ENCODE measurements around the gene PPP1R2B. TPM values are rescaled to one million over a fixed set of nuclear protein-coding genes. Genes with fewer than 3 reads are reported as not detected.

The PPP1R2B gene
- total RNA-seq, 1 donor from 2014 or later = not detected

DNA sequence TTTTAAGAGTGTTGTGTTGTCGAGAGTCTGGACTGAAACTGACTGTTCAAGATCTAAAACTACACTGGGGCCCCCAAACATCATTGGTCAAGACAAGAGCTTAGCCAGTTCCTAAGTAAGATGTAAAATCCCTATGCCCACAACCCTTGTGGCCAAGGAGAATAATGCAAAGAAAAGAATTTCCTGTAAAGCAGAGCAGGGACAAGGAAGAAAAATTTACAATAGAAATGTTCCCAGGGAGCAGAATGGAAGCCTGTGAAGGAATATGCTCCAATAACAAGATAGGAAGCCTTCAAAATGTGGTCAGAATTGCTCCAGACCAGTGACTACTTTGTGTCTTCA lies 20.4 kb downstream of the PPP1R2B start:
- H3K4me3 Mint-ChIP-seq = no peak overlapping the region
- no peaks in the 10 kb centered on the region for H3K4me1 Mint-ChIP-seq
- no peak for DNase-seq (ENCODE audit: low read depth, low spot score)
- no peak overlapping the region for H3K27ac Mint-ChIP-seq (ENCODE audit: unreplicated experiment)
- no peaks in the 10 kb centered on the region for H3K36me3 Mint-ChIP-seq (ENCODE audit: low read depth)
- no peaks in the 10 kb centered on the region for H3K27me3 Mint-ChIP-seq (ENCODE audit: low read depth)
- peaks cover 2% of the 10 kb centered on the region for H3K9me3 Mint-ChIP-seq
- TF ChIP-seq, protein P1, sequence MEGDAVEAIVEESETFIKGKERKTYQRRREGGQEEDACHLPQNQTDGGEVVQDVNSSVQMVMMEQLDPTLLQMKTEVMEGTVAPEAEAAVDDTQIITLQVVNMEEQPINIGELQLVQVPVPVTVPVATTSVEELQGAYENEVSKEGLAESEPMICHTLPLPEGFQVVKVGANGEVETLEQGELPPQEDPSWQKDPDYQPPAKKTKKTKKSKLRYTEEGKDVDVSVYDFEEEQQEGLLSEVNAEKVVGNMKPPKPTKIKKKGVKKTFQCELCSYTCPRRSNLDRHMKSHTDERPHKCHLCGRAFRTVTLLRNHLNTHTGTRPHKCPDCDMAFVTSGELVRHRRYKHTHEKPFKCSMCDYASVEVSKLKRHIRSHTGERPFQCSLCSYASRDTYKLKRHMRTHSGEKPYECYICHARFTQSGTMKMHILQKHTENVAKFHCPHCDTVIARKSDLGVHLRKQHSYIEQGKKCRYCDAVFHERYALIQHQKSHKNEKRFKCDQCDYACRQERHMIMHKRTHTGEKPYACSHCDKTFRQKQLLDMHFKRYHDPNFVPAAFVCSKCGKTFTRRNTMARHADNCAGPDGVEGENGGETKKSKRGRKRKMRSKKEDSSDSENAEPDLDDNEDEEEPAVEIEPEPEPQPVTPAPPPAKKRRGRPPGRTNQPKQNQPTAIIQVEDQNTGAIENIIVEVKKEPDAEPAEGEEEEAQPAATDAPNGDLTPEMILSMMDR (conservative IDR thresholded peaks at IDR 0.05) = no peak

- H3K9me3 Mint-ChIP-seq = peaks cover 2% of the 10 kb centered on the region
- H3K27me3 Mint-ChIP-seq (ENCODE audit: low read depth) = no peaks in the 10 kb centered on the region
- no peaks in the 10 kb centered on the region for H3K4me1 Mint-ChIP-seq
- H3K27ac Mint-ChIP-seq (ENCODE audit: unreplicated experiment) = no peak overlapping the region
- no peaks in the 10 kb centered on the region for H3K36me3 Mint-ChIP-seq (ENCODE audit: low read depth)
- no peak for DNase-seq (ENCODE audit: low read depth, low spot score)
- TF ChIP-seq, protein P1 (conservative IDR thresholded peaks at IDR 0.05) = no peak
- H3K4me3 Mint-ChIP-seq = no peak overlapping the region
Measured at GRCh38 chr5:156871212-156871611, 21.1 kb downstream of the PPP1R2B start.

DNA sequence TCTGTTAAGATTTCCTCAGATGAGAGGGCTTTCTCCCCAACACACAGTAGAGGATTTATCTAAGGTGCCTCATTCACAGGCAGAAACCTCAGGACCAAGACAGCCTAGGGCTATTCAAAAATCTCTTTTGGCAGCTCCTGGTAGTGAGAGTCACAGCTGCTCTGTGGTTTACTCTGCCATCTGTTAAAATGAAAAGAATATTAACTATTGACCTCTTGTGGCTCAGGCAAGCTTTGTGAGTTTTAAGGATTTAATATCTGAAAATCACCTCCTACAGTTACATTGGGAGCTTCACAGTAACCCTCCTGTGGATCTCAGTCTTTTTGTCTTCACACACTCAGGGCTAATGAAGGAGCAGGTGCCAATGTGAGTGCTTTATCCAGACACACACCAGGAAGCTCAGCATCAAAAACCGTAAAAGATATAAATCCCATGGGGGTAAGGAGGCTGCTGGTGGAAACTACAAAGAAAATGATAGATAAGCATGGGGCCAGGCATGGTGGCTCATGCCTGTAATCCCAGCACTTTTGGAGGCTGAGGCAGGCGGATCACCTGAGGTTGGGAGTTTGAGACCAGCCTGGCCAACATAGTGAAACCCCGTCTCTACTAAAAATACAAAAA lies 29.7 kb downstream of the PPP1R2B start:
- no peak overlapping the region for H3K27ac Mint-ChIP-seq (ENCODE audit: unreplicated experiment)
- peaks cover 13% of the 10 kb centered on the region for H3K27me3 Mint-ChIP-seq (ENCODE audit: low read depth)
- no peak overlapping the region for H3K4me3 Mint-ChIP-seq
- no peaks in the 10 kb centered on the region for H3K36me3 Mint-ChIP-seq (ENCODE audit: low read depth)
- no peaks in the 10 kb centered on the region for H3K4me1 Mint-ChIP-seq
- H3K9me3 Mint-ChIP-seq = no peaks in the 10 kb centered on the region
- TF ChIP-seq, protein P1 (conservative IDR thresholded peaks at IDR 0.05) = no peak
- no peak for DNase-seq (ENCODE audit: low read depth, low spot score)

GRCh38 chr5:156883316-156883875 lies 33.3 kb downstream of the PPP1R2B start:
- peaks cover 18% of the 10 kb centered on the region for H3K27me3 Mint-ChIP-seq (ENCODE audit: low read depth)

GRCh38 chr5:156888520-156888919 lies 38.4 kb downstream of the PPP1R2B start:
- no peak for DNase-seq (ENCODE audit: low read depth, low spot score)
- H3K27ac Mint-ChIP-seq (ENCODE audit: unreplicated experiment) = no peak overlapping the region
- peaks cover 8% of the 10 kb centered on the region for H3K27me3 Mint-ChIP-seq (ENCODE audit: low read depth)
- no peaks in the 10 kb centered on the region for H3K9me3 Mint-ChIP-seq
- H3K4me3 Mint-ChIP-seq = no peak overlapping the region
- TF ChIP-seq, protein P1 (conservative IDR thresholded peaks at IDR 0.05) = no peak
- peaks cover 8% of the 10 kb centered on the region for H3K4me1 Mint-ChIP-seq
- no peaks in the 10 kb centered on the region for H3K36me3 Mint-ChIP-seq (ENCODE audit: low read depth)

More at GRCh38 chr5:156883316-156883875, 33.3 kb downstream of the PPP1R2B start:
- Mint-ChIP-seq H3K9me3 (no peaks in the 10 kb centered on the region), H3K4me1 (no peaks in the 10 kb centered on the region), H3K36me3 (ENCODE audit: low read depth) (no peaks in the 10 kb centered on the region), H3K4me3 (no peak overlapping the region), H3K27ac (ENCODE audit: unreplicated experiment) (no peak overlapping the region)
- DNase-seq (ENCODE audit: low read depth, low spot score) = no peak
- TF ChIP-seq, protein P1 (conservative IDR thresholded peaks at IDR 0.05) = no peak
